Thoracic aorta (tissue), 2 donors: ENCODE data around the gene N4BP2. TPM values are rescaled to one million over a fixed set of nuclear protein-coding genes. Genes with fewer than 3 reads are reported as not detected.

Experiments used
- ATAC-seq: fragments of 150-250 bp; one replicate; pipeline ENCODE4 v1.8.0; 2017; ENCODE audit warnings: low read depth; ENCODE audit not compliant: insufficient number of reproducible peaks, low FRiP score
- DNase-seq: peaks from one replicate; pipeline ENCODE4 v3.0.0-alpha.2; 2020; ENCODE audit warnings: low spot score
- H3K27ac ChIP-seq, 2 donors: fragments of 200-600 bp; sonication (generic); 1 replicate in 1 of 2; 2 replicates in 1 of 2; pipeline ENCODE4 v1.5.1; 2016; ENCODE audit warnings: mild to moderate bottlenecking in 2 of 2, moderate library complexity in 2 of 2
- H3K27me3 ChIP-seq: fragments of 200-600 bp; sonication (generic); replicated peaks from 2 replicates; pipeline ENCODE4 v1.6.0; 2016; ENCODE audit warnings: mild to moderate bottlenecking; ENCODE audit not compliant: insufficient read depth
- H3K36me3 ChIP-seq: fragments of 200-600 bp; sonication (generic); one replicate; pipeline ENCODE4 v1.5.1; 2016
- H3K4me1 ChIP-seq, 2 donors: fragments of 200-600 bp; sonication (generic); 1 replicate in 1 of 2; 2 replicates in 1 of 2; pipeline versions ENCODE4 v1.5.1 to v1.6.0; 2016; ENCODE audit warnings: low read depth in 2 of 2, mild to moderate bottlenecking in 1 of 2; ENCODE audit not compliant: control insufficient read depth in 1 of 2
- H3K4me3 ChIP-seq: fragments of 200-600 bp; sonication (generic); 2 replicates; pipeline ENCODE4 v1.5.1; 2016; ENCODE audit warnings: mild to moderate bottlenecking
- H3K9me3 ChIP-seq: fragments of 200-600 bp; sonication (generic); 2 replicates; pipeline ENCODE4 v1.5.1; 2016
- CTCF ChIP-seq: fragments of 200-600 bp; sonication (generic); IDR thresholded peaks from one replicate; pipeline ENCODE4 v1.5.1; 2019; ENCODE audit warnings: antibody characterized with exemption
- total RNA-seq, 2 donors: library from RNA; depleted of rRNA; stranded (reverse); fragments of >200 nt; gene quantifications; one replicate each; pipeline versions ENCODE4 v1.1.0 to v1.2.3, GENCODE V29; 2016

N4BP2 gene
- total RNA-seq, 2 donors from 2014 or later = 5.4 to 10.9 TPM

- no peaks in the 10 kb centered on the region for H3K36me3 ChIP-seq
- no peak for DNase-seq
- TF ChIP-seq CTCF = no peak
- H3K4me1 ChIP-seq = peaks cover 9 to 19% of the 10 kb centered on the region in 2 donors
- H3K27me3 ChIP-seq = no peaks in the 10 kb centered on the region
- no peak overlapping the region for H3K4me3 ChIP-seq
- no peak overlapping the region for H3K27ac ChIP-seq
- no peak for ATAC-seq
- no peaks in the 10 kb centered on the region for H3K9me3 ChIP-seq
These were observed 3.5 kb upstream of the N4BP2 start for GRCh38 chr4:40053161-40053560.

GRCh38 chr4:40055511-40055862 lies 1.2 kb upstream of the N4BP2 start:
- no peak for DNase-seq

GRCh38 chr4:40055863-40056715 lies 561 bp upstream of the N4BP2 start:
- Histone ChIP-seq H3K4me1 (peaks cover 13 to 28% of the 10 kb centered on the region in 2 donors), H3K27ac (peak overlapping the region; percentile 99), H3K4me3 (peak overlapping the region; percentile 98), H3K36me3 (no peaks in the 10 kb centered on the region), H3K27me3 (no peaks in the 10 kb centered on the region), H3K9me3 (no peaks in the 10 kb centered on the region)
- DNase-seq (peak; percentile 2), ATAC-seq (peak; percentile 45)
- no peak for TF ChIP-seq CTCF

More at GRCh38 chr4:40055511-40055862, 1.2 kb upstream of the N4BP2 start:
- H3K9me3 ChIP-seq = no peaks in the 10 kb centered on the region
- H3K4me1 ChIP-seq = peaks cover 13 to 28% of the 10 kb centered on the region in 2 donors
- no peak for TF ChIP-seq CTCF
- peak overlapping the region; percentile 99 for H3K27ac ChIP-seq
- no peaks in the 10 kb centered on the region for H3K27me3 ChIP-seq
- no peak for ATAC-seq
- H3K4me3 ChIP-seq = peak overlapping the region; percentile 98
- no peaks in the 10 kb centered on the region for H3K36me3 ChIP-seq

GRCh38 chr4:40057586-40058091 lies 989 bp downstream of the N4BP2 start:
- Histone ChIP-seq H3K36me3 (no peaks in the 10 kb centered on the region), H3K4me1 (peaks cover 13 to 28% of the 10 kb centered on the region in 2 donors), H3K27me3 (no peaks in the 10 kb centered on the region), H3K4me3 (peak overlapping the region; percentile 98), H3K9me3 (no peaks in the 10 kb centered on the region), H3K27ac (peak overlapping the region; percentile 99)
- no peak for TF ChIP-seq CTCF
- ATAC-seq = peak; percentile 90
- DNase-seq = peak; percentile 64

- Histone ChIP-seq H3K4me1 (peaks cover 13 to 28% of the 10 kb centered on the region in 2 donors), H3K27me3 (no peaks in the 10 kb centered on the region), H3K9me3 (no peaks in the 10 kb centered on the region), H3K36me3 (no peaks in the 10 kb centered on the region), H3K27ac (peak overlapping the region; percentile 7 to 99), H3K4me3 (peak overlapping the region; percentile 98)
- ATAC-seq (no peak), DNase-seq (no peak)
- TF ChIP-seq CTCF = no peak
These were observed 1.5 kb downstream of the N4BP2 start for GRCh38 chr4:40058121-40058520.
